GM18526 (cell line): ENCODE results near the gene CFAP58.

Experiments
- POLR2A ChIP-seq: IDR thresholded peaks from 3 replicates; pipeline ENCODE4 v1.6.1; 2011; ENCODE audit not compliant: insufficient read length; ENCODE audit errors: extremely low read depth

Gene CFAP58

DNA sequence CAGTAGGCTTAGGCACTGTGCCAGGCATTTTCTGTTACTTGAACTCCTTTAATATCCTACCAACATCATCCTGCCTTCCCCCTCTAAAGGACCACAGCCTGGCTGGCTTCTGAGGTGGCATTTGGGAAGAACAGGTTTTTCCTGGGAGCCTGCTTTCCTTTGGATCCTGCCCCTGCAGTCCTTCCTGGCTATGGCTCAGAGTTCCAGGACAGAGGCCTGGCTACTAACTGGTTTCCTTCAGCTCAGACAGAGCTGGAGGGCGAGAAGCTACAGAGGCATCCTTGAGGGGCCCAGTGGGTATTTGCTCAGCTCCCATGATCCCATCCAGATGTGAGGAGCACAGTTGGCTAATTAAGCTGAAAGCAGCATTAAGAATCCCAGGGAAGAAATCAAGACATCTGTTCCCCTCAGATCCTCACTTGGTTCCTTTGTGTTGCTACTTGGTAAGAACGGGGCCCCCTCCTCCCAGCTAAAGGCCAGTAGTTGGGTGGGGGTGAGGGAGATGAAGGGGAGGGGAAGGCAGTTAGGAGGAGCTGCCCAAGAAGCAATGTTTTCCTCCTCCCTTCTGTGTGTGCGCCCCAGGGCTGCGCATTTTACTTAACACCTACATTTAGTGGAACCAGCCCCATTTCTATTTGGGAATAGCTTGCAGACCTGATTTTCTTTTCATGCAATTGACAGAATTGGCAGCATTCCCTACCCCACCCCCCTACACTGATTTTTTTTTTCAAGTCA, 144.9 kb downstream of the CFAP58 start:
- no peak for TF ChIP-seq POLR2A

DNA sequence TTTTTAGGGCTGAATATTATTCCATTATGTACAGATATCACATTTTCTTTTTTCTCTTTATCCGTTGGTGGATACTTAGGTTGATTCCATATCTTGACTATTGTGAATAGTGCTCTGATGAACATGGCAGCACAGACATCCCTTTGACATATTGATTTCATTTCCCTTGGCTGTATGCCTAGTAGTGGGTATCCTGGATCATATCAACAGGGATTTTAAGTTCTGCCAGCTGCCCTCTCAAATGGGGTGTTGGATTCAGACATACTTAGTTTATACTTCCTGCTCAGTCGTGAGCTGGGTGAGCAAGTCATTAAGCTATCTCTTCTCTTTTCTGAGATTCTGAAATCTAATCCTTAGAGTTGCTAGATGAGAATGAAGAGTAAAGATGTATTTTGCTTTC, 147.8 kb downstream of the CFAP58 start:
- TF ChIP-seq POLR2A = no peak

DNA sequence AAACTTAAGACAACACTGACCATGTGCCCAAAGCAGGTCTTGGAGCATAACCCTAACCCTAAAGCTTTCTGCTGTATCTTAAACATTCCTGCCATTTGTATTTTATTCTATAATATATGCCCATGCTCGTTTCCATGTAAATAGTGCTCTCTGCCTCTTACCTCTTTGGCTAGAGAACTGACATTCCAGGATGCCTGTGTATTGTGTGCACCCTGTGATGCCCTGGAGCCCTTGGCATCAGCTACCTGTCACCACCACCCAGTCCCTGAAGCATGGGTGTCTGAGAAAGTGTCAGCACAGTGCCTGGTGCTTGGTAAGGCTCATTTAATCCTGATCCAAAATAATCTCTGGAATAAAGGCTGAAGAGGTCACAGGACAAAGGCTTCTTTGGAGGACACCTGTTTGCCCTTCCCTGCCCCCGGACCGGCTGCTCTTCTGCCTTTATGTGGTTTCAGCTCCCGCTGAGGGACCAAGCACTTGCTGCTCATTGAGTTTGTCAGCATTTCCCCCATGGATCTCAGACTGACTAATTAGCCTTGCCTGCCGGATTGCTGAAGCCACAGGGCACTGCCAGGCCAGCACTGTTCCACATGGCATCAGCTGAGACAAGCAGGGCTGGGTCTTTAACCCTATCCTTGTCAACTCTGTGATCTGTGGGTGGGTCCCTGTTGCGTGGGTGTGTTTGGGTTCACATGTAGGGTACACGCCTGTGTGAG, 148.4 kb downstream of the CFAP58 start:
- TF ChIP-seq POLR2A = no peak

DNA sequence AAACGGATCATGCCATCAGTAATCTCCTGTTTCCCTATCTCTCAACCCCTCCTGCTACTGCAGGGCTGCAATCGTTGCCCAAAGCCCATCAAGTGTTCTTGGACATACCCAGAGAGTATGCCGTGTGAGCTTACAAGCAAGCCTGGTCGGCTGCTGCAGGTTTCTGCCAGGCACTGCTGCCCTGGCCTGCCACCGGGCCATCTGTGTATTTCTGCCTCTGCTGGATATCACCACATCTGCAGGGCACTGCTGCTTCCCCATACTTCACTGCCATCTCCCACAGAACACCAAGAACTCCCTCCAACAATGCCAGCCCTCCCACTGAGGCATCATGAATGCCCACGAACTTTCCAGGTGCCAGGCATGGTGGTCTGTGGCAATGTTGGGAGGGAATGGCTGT, 149.3 kb downstream of the CFAP58 start:
- TF ChIP-seq POLR2A = no peak
